Activated T-helper 1 cell treated with anti-CD3 and anti-CD28 coated beads, Interleukin-12 subunit alpha, Interleukin-12 subunit beta, Interleukin-2, Interleukin-4 antibody, amounts not matched to agents 30 ng/mL and 10 ng/mL and 1 ng/mL, durations not matched to agents 14 hours and 24 hours and 36 hours (primary cell): Measurements from ENCODE around the gene DISC1. TPM values are rescaled to one million over a fixed set of nuclear protein-coding genes. Genes with fewer than 3 reads are reported as not detected.

Experiments
- DNase-seq: peaks from one replicate; pipeline ENCODE4 v3.0.0; 2021; ENCODE audit warnings: low spot score
- H3K27ac Mint-ChIP-seq: one replicate; pipeline ENCODE4 v1.8.0; 2021; ENCODE audit warnings: mild to moderate bottlenecking, mixed read lengths
- H3K27me3 Mint-ChIP-seq: one replicate; pipeline ENCODE4 v1.8.0; 2022; ENCODE audit warnings: mild to moderate bottlenecking, moderate library complexity, mixed read lengths; ENCODE audit not compliant: insufficient read depth
- H3K36me3 Mint-ChIP-seq: one replicate; pipeline ENCODE4 v1.8.0; 2021; ENCODE audit warnings: low read depth, mixed read lengths
- H3K4me1 Mint-ChIP-seq: one replicate; pipeline ENCODE4 v1.8.0; 2021; ENCODE audit warnings: low read depth, mixed read lengths
- H3K4me3 Mint-ChIP-seq: one replicate; pipeline ENCODE4 v1.8.0; 2021; ENCODE audit warnings: mild to moderate bottlenecking, moderate library complexity, mixed read lengths
- H3K9me3 Mint-ChIP-seq: one replicate; pipeline ENCODE4 v1.8.0; 2021; ENCODE audit warnings: mixed read lengths
- intact Hi-C: fragments of 100-400 bp; cut with micrococcal nuclease; formaldehyde crosslinking; loops from one replicate; pipeline ENCODE4 v1.15.1; 2024
- total RNA-seq: library from RNA; stranded (reverse); gene quantifications from 2 replicates; pipeline ENCODE4 v1.2.3, GENCODE V29; 2022

DISC1 gene
- total RNA-seq, 1 donor from 2014 or later = 3.3 TPM

- Mint-ChIP-seq H3K9me3 (no peaks in the 10 kb centered on the region), H3K36me3 (no peaks in the 10 kb centered on the region), H3K4me3 (no peak overlapping the region), H3K4me1 (no peaks in the 10 kb centered on the region), H3K27me3 (no peaks in the 10 kb centered on the region), H3K27ac (no peak overlapping the region)
- no peak for DNase-seq
- intact Hi-C loops = no loop called here
These were observed 391.8 kb downstream of the DISC1 start for GRCh38 chr1:232018231-232019025.

DNA sequence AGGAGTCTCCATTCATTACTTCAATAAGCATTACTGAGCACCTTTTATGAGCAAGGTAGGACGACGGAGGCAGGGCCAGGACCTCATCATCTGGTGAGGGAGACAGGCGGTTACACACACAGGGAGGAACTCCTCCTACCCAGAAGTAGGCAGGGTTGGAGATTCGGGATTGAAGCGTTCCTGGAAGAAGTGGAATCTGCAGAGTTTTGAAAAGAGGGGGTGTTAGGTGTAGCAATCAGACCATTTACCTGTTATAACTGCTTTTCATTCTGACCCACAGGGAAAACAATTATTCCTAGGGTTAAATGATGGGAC, 392.4 kb downstream of the DISC1 start:
- no peak overlapping the region for H3K27ac Mint-ChIP-seq
- H3K36me3 Mint-ChIP-seq = no peaks in the 10 kb centered on the region
- no peak for DNase-seq
- intact Hi-C loops = no loop called here
- H3K27me3 Mint-ChIP-seq = no peaks in the 10 kb centered on the region
- H3K4me3 Mint-ChIP-seq = no peak overlapping the region
- H3K4me1 Mint-ChIP-seq = no peaks in the 10 kb centered on the region
- H3K9me3 Mint-ChIP-seq = no peaks in the 10 kb centered on the region

DNA sequence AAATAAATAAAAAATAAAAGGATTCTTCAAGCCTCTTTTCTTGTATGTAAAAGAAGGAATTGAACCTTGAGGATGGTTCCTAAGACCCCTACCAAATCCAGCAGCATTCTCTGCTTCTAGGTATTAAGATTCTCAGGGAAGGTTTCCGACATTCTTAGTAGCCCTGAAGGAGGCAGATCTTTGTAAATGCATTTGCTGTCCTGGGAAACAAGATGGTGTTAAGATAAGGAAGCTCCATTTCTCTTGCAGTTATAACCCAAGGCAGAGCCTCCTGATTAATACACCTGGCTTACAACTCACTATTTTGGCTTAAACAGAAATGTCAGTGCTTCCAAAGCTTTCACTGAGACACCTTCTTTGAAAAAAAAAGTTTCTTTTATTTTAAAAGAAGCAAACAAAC, 393.8 kb downstream of the DISC1 start:
- no peaks in the 10 kb centered on the region for H3K27me3 Mint-ChIP-seq
- H3K27ac Mint-ChIP-seq = no peak overlapping the region
- no peak overlapping the region for H3K4me3 Mint-ChIP-seq
- intact Hi-C loops = no loop called here
- no peaks in the 10 kb centered on the region for H3K9me3 Mint-ChIP-seq
- no peaks in the 10 kb centered on the region for H3K4me1 Mint-ChIP-seq
- no peak for DNase-seq
- H3K36me3 Mint-ChIP-seq = no peaks in the 10 kb centered on the region

- intact Hi-C loops = no loop called here
- no peaks in the 10 kb centered on the region for H3K27me3 Mint-ChIP-seq
- DNase-seq = no peak
- no peaks in the 10 kb centered on the region for H3K4me1 Mint-ChIP-seq
- peaks cover 2% of the 10 kb centered on the region for H3K36me3 Mint-ChIP-seq
- no peak overlapping the region for H3K27ac Mint-ChIP-seq
- H3K9me3 Mint-ChIP-seq = no peaks in the 10 kb centered on the region
- no peak overlapping the region for H3K4me3 Mint-ChIP-seq
These were observed 402.7 kb downstream of the DISC1 start for GRCh38 chr1:232029315-232029714.

DNA sequence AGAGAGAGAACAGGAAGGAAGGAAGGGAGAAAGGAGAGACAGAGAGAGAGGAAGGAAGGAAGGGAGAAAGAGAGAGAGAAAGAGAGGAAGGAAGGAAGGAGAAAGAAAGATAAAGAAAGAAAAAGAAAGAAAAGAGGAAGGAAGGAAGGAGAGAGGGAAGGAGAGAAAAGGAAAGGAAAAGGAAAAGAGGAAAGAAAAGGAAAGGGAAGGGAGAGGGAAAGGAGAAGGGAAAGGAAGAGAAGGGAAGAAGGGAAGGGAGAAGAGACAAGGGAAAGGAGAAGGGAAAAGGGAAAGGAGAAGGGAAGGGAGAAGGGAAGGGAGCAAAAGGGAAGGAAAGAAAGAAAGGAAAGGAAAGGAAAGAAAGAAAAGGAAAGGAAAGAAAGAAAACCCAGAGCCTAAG, 404.6 kb downstream of the DISC1 start:
- Mint-ChIP-seq H3K27me3 (no peaks in the 10 kb centered on the region), H3K4me1 (no peaks in the 10 kb centered on the region), H3K27ac (no peak overlapping the region), H3K9me3 (no peaks in the 10 kb centered on the region), H3K4me3 (no peak overlapping the region), H3K36me3 (peaks cover 4% of the 10 kb centered on the region)
- no peak for DNase-seq
- intact Hi-C loops = no loop called here

GRCh38 chr1:232033285-232033684, 406.7 kb downstream of the DISC1 start:
- Mint-ChIP-seq H3K4me1 (no peaks in the 10 kb centered on the region), H3K27me3 (no peaks in the 10 kb centered on the region), H3K9me3 (no peaks in the 10 kb centered on the region)

GRCh38 chr1:232034556-232034955, 408.0 kb downstream of the DISC1 start:
- intact Hi-C loops = no loop called here
- no peak overlapping the region for H3K4me3 Mint-ChIP-seq
- no peaks in the 10 kb centered on the region for H3K9me3 Mint-ChIP-seq
- no peak for DNase-seq
- no peak overlapping the region for H3K27ac Mint-ChIP-seq
- H3K36me3 Mint-ChIP-seq = peaks cover 4% of the 10 kb centered on the region
- no peaks in the 10 kb centered on the region for H3K27me3 Mint-ChIP-seq
- H3K4me1 Mint-ChIP-seq = no peaks in the 10 kb centered on the region

More at GRCh38 chr1:232033285-232033684, 406.7 kb downstream of the DISC1 start:
- no peak for DNase-seq
- intact Hi-C loops = no loop called here
- no peak overlapping the region for H3K27ac Mint-ChIP-seq
- H3K36me3 Mint-ChIP-seq = peaks cover 4% of the 10 kb centered on the region
- no peak overlapping the region for H3K4me3 Mint-ChIP-seq

DNA sequence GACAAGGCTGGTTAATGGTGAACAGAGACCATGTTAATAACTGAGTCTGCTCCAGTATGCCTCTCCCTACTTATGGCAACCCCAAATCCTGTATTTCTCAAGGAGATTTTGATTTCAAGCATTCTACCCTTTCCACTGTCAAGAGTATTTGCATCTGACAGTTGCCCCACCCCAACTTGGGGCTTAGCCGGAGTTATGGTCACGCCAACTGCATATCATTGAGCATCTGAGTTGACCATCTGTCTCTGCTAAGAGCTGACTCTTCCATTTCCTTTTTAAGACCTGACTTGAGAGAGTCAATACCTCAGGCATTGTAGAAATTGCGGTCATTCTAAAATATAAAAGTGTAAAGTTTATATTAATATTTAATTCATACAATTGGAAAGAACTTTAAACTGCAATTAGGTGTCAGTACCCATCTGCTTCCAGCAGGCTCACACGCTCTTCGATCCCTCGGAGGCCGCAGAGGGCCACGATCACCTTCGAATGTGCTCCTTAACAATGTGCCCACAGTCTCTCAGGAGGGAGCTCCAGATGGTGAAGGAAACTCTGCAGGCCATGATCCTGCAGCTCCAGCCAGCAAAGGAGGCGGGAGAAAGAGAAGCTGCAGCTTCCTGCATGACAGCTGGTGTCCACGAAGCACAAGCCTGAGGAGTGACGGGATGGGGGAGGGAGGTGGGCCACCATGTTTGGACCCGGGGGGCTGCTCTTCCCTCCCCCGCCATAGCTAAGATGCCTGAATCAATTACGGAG, 409.8 kb downstream of the DISC1 start:
- Mint-ChIP-seq H3K27ac (no peak overlapping the region), H3K4me1 (no peaks in the 10 kb centered on the region), H3K4me3 (no peak overlapping the region), H3K27me3 (no peaks in the 10 kb centered on the region), H3K36me3 (peaks cover 4% of the 10 kb centered on the region), H3K9me3 (no peaks in the 10 kb centered on the region)
- no peak for DNase-seq
- intact Hi-C loops = no loop called here

DNA sequence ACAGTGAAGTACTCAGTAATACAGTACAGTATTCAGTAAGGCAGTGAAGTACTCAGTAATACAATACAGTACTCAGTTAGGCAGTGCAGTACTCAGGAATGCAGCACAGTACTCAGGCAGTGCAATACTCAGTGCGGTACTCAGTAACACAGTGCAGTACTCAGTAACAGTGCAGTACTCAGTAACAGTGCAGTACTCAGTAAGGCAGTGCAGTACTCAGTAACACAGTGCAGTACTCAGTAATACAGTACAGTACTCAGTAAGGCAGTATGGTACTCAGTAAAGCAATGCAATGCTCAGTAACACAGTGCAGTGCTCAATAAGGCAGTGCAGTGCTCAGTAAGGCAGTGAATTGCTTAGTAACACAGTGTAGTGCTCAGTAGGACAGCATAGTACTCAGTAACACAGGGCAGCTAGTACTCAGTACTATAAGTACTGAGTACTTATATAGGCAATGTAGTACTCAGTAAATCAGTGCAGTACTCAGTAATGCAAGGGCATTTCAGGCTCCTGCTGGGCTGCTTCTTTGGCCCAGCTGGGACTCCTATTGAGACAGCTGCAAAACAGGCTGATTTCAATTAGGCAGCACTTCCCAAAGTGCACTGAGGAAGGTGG, 411.3 kb downstream of the DISC1 start:
- Mint-ChIP-seq H3K4me3 (no peak overlapping the region), H3K27ac (no peak overlapping the region), H3K36me3 (peaks cover 4% of the 10 kb centered on the region), H3K9me3 (peaks cover 4% of the 10 kb centered on the region), H3K4me1 (no peaks in the 10 kb centered on the region), H3K27me3 (no peaks in the 10 kb centered on the region)
- intact Hi-C loops = no loop called here
- no peak for DNase-seq

DNA sequence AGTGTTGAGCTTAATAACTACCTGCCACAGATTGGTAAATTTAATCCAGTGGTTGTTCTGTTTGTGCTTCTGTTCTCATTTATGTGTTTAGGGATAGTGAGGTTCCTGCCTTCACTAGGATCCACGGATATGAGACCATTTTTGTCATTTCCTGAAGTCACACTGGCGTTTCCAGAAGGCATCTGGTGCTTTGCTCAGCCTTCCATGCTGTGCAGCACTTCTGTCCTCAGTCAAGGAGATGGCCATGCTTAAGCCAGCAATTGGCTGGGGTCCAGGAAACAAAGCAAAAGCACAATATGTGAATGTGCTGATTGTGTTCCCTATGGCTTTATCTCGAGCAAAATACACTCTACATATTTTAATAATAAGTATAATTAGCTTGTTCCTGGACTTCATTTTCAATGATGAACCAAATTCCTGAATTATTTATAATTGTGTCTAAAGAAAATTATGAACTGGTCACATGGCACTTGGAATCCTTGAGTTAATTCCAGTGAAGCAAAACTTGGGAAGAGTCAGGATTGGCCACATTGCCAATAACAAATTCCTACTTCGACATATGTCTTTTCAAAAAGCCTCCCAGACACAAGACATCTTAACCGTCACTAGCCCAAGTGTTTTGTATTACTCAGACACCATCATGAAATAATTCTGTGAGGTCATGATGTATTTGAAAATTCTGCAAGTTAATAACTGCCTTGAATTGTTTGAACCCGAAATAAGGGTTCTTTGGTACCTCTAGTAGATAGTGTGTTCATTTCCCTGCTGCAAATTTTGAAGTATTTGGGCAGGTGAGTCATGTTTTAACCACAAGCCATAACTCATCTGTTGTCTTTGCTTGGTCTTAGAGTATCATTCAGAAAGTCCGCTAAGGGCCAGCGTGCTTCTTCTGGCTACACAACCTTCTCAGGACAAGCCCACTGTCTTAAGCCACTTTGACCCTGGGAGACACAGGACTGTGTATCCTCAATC, 412.4 kb downstream of the DISC1 start:
- Mint-ChIP-seq H3K4me1 (no peaks in the 10 kb centered on the region), H3K36me3 (peaks cover 2% of the 10 kb centered on the region), H3K27ac (no peak overlapping the region), H3K4me3 (no peak overlapping the region), H3K9me3 (peaks cover 9% of the 10 kb centered on the region), H3K27me3 (no peaks in the 10 kb centered on the region)
- intact Hi-C loops = no loop called here
- DNase-seq = no peak

DNA sequence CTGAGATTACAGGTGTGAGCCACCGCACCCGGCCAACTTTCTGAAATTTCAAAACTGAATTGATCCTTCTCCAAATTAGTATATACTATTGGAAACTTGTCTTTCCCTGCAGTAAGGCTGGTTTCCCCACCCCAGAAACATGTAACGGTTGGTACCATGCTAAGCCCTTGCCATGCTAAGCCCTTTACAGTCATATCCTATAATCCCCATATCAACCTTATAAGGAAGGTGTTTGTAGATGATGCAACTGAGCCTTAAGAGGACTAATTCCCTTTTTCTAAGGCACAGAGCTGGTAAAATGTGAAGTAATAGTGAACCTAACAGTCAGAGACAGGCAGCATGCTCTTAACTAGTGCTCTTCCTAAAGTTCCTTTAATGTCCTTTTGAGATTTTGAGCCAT, 413.7 kb downstream of the DISC1 start:
- peaks cover under 1% of the 10 kb centered on the region for H3K27me3 Mint-ChIP-seq
- no peak for DNase-seq
- H3K36me3 Mint-ChIP-seq = no peaks in the 10 kb centered on the region
- intact Hi-C loops = loop anchor here (10.0 kb wide), 1 partner anchor 175 kb away; no protein-coding TSS in a partner anchor
- H3K4me3 Mint-ChIP-seq = no peak overlapping the region
- H3K27ac Mint-ChIP-seq = no peak overlapping the region
- H3K4me1 Mint-ChIP-seq = no peaks in the 10 kb centered on the region
- peaks cover 9% of the 10 kb centered on the region for H3K9me3 Mint-ChIP-seq

GRCh38 chr1:232044728-232045127, 418.1 kb downstream of the DISC1 start:
- no peak for DNase-seq
- H3K9me3 Mint-ChIP-seq = peaks cover 9% of the 10 kb centered on the region
- intact Hi-C loops = loop anchor here (10.0 kb wide), 1 partner anchor 180 kb away; no protein-coding TSS in a partner anchor
- H3K27me3 Mint-ChIP-seq = peaks cover 2% of the 10 kb centered on the region
- no peaks in the 10 kb centered on the region for H3K4me1 Mint-ChIP-seq
- H3K36me3 Mint-ChIP-seq = no peaks in the 10 kb centered on the region
- H3K4me3 Mint-ChIP-seq = no peak overlapping the region
- H3K27ac Mint-ChIP-seq = no peak overlapping the region
